22Rv1 (cell line): ENCODE results near the gene BMP5.

Source experiments
- H3K27ac ChIP-seq: fragments of 450-650 bp; 2 replicates; pipeline ENCODE4 v1.5.1; 2017
- CTCF ChIP-seq: fragments of 450-650 bp; IDR thresholded peaks from 2 replicates; pipeline ENCODE4 v1.5.1; 2017; ENCODE audit warnings: mild to moderate bottlenecking
- ZFX ChIP-seq: fragments of 450-650 bp; IDR thresholded peaks from 2 replicates; pipeline ENCODE4 v1.6.1; 2017; ENCODE audit warnings: antibody characterized with exemption, borderline replicate concordance

Gene BMP5

GRCh38 chr6:55798571-55798970 lies 76.8 kb downstream of the BMP5 start:
- no peak for TF ChIP-seq CTCF
- no peak for TF ChIP-seq ZFX
- no peak overlapping the region for H3K27ac ChIP-seq

- TF ChIP-seq ZFX (no peak), CTCF (no peak)
- no peak overlapping the region for H3K27ac ChIP-seq
These were observed 81.1 kb downstream of the BMP5 start for GRCh38 chr6:55794136-55794812.

GRCh38 chr6:55785273-55785672 lies 90.1 kb downstream of the BMP5 start:
- TF ChIP-seq ZFX: no peak
- TF ChIP-seq CTCF: no peak
- no peak overlapping the region for H3K27ac ChIP-seq

GRCh38 chr6:55782275-55782674 lies 93.1 kb downstream of the BMP5 start:
- TF ChIP-seq ZFX: no peak
- no peak for TF ChIP-seq CTCF

GRCh38 chr6:55778705-55779104 lies 96.7 kb downstream of the BMP5 start:
- TF ChIP-seq ZFX (no peak), CTCF (no peak)

More at GRCh38 chr6:55782275-55782674, 93.1 kb downstream of the BMP5 start:
- no peak overlapping the region for H3K27ac ChIP-seq

GRCh38 chr6:55777469-55777868 lies 97.9 kb downstream of the BMP5 start:
- TF ChIP-seq CTCF: no peak
- TF ChIP-seq ZFX: no peak
- no peak overlapping the region for H3K27ac ChIP-seq

More at GRCh38 chr6:55778705-55779104, 96.7 kb downstream of the BMP5 start:
- H3K27ac ChIP-seq: no peak overlapping the region

GRCh38 chr6:55776113-55776512 lies 99.3 kb downstream of the BMP5 start:
- TF ChIP-seq CTCF (no peak), ZFX (no peak)
- no peak overlapping the region for H3K27ac ChIP-seq
